Breast epithelium (tissue), 3 donors: ENCODE measurements around the gene PAK1.

Source experiments
- POLR2A ChIP-seq: fragments of 450-650 bp; IDR thresholded peaks from one replicate; pipeline ENCODE4 v1.6.1; 2016; ENCODE audit warnings: antibody characterized with exemption, mild to moderate bottlenecking, moderate library complexity
- TF ChIP-seq, protein P1 (sequence below), 3 donors: fragments of 450-650 bp; IDR thresholded peaks; one replicate each; pipeline ENCODE4 v1.5.1; 2016 to 2017; ENCODE audit warnings: antibody characterized with exemption in 3 of 3, mild to moderate bottlenecking in 3 of 3, moderate library complexity in 3 of 3

DNA sequence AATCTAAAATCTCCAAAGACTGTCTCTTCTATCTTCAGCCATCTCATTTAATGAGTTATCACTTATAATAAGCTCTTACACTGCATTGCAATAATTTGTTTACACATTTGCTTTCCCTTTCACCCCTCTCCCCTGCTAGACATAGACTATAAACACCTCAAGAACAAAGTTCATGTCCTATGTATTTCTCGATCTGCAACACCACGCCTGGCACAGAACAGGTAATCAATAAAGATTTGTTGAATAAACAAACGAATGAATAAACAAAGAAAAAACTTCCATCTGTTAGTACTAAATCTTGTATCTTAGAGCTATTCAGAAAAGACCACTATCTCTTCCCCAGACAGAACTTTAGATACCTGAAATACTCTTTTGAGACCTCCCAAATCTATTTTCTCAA lies 77.6 kb downstream of the PAK1 start:
- TF ChIP-seq, protein P1, sequence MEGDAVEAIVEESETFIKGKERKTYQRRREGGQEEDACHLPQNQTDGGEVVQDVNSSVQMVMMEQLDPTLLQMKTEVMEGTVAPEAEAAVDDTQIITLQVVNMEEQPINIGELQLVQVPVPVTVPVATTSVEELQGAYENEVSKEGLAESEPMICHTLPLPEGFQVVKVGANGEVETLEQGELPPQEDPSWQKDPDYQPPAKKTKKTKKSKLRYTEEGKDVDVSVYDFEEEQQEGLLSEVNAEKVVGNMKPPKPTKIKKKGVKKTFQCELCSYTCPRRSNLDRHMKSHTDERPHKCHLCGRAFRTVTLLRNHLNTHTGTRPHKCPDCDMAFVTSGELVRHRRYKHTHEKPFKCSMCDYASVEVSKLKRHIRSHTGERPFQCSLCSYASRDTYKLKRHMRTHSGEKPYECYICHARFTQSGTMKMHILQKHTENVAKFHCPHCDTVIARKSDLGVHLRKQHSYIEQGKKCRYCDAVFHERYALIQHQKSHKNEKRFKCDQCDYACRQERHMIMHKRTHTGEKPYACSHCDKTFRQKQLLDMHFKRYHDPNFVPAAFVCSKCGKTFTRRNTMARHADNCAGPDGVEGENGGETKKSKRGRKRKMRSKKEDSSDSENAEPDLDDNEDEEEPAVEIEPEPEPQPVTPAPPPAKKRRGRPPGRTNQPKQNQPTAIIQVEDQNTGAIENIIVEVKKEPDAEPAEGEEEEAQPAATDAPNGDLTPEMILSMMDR (IDR thresholded peaks at IDR 0.05): no peak
- no peak for TF ChIP-seq POLR2A
